Activated CD8-positive, alpha-beta memory T cell treated with anti-CD3 and anti-CD28 coated beads, Interleukin-2, amount 50 U/mL, for 1 hour (primary cell): ENCODE results near the gene SIRT6.
"Not testable (repeated sequence)": the region's sequence is repeated elsewhere in the genome, so short reads cannot be mapped to it uniquely, and the experiment has no call there.

Experiments
- DNase-seq: peaks from one replicate; pipeline ENCODE4 v3.0.0-alpha.2; 2020; ENCODE audit errors: extremely low read depth

Gene SIRT6

DNA sequence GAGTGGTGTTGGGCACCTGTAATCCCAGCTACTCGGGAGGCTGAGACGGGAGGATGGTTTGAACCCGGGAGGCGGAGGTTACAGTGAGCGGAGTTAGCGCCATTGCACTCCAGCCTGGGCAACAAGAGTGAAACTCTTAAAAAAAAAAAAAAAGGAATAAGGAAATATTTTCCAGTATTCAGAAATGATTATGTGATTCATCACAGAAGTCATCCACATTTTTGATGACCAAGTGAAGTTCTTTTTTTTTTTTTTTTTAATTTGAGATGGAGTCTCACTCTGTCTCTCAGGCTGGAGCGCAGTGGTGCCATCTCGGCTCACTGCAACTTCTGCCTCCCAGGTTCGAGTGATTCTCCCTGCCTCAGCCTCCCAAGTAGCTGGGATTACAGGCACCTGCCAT lies 47.0 kb downstream of the SIRT6 start:
- DNase-seq: not testable (repeated sequence)

DNA sequence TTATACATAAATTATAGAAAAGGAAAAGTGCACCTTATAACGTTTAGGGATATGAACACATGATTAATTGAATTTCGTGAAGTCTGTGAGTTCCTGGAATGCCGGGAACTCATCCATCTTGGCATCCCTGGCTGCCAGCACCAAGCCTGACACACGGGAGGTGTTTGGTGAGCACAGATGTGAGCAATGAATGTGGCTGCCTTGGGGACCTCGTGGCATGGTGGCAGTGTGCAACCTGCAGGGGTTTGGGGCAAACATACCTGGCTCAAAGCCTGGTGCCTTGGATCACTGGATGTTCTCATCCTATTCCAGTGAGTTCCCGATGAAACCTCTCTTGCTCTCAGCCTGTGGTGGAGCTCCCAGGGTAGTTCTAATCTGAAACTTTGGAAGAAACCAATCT lies 48.0 kb downstream of the SIRT6 start:
- no peak for DNase-seq

DNA sequence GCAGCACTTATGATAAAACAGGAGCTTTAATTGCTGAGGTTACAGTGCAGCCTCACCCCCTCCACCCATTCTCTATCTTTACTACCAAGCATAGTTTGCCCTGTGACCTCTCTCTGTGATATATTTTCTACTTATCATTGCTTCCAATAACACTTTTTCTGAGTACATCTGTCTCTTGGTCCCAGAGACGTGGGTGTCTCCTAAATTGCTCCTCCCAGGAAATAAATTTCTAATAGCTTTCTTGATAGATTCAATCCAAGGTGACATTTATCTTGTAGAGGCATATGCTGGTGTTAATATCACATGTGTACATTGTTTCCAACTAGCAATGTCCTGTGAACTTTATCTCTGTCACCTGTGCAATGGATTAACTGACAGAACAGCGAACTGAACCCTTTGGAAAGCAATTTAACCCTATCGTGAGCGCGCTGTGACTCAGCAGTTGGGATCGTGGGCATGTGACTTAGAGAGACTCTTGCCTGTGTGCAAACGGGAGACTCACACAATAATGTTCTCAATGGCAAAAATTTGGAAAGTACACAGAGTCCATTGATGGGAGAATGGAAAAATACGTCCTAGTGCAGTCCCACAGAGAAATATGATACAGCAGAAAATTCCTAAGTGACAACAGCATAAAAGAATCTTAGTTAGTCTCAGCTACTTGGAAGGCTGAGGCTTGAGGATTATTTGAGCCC lies 51.5 kb downstream of the SIRT6 start:
- DNase-seq: no peak

DNA sequence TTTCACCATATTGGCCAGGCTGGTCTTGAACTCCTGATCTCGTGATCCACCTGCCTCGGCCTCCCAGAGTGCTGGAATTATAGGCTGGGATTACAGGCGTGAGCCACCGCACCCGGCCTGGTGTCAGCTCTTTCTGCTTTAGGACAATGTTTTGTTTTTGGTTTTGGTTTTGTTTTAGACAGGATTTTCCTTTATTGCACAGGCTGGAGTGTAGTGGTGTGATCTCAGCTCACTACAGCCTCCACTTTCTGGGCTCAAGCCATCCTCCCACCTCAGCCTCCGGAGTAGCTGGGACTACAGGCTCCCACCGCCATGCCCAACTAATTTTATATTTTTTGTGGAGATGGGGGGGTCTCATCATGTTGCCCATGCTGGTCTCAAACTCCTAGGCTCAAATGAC lies 53.3 kb downstream of the SIRT6 start:
- DNase-seq: not testable (repeated sequence)

DNA sequence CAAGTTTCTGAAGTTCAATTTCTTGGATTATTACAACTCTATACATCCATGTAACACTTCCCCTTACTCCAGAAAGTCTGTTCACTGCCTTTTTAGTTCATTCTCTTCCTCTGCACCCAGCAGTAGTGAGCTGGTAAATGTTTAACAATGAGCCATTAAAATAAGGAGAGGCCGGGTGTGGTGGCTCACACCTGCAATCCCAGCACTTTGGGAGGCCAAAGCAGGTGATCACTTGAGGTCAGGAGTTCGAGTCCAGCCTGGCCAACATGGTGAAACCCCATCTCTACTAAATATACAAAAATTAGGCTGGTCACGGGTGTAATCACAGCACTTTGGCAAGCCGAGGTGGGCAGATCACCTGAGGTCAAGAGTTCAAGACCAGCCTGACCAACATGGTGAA lies 55.0 kb downstream of the SIRT6 start:
- not testable (repeated sequence) for DNase-seq

DNA sequence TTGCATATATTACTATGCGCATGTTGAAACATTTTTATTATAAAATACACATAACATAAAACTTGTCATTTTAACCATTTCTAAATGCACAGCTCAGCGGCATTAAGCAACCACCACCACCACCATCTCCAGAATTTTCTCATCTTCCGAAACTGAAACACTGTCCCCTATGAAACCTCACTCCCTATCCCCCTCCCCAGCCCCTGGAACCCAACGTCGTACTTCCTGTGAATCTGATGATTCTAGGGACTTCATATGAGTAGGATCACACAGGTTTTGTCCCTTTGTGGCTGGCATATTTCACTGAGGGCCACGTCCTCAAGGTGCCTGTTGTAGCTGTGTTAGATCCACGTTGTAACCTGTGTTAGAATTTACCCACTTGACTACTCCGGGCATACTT lies 57.7 kb downstream of the SIRT6 start:
- DNase-seq: no peak
